HepG2 (cell line): Measurements from ENCODE around the gene ACTN1.

Source experiments
- CEBPB ChIP-seq: IDR thresholded peaks from 2 replicates; pipeline ENCODE4 v1.6.1; 2011; ENCODE audit warnings: low read depth, low read length, improper control_type of control experiment, borderline replicate concordance
- CTCF ChIP-seq: sonication (generic); formaldehyde crosslinking; IDR thresholded peaks from 2 replicates; pipeline ENCODE4 v1.5.0; 2020; ENCODE audit warnings: mild to moderate bottlenecking, missing genetic modification reagents, moderate library complexity
- POLR2A ChIP-seq, 2 experiments: IDR thresholded peaks; 2 replicates each; pipeline ENCODE4 v1.6.1; 2011; ENCODE audit warnings: low read depth in 2 of 2, low read length in 2 of 2, mild to moderate bottlenecking in 1 of 2, moderate library complexity in 1 of 2; ENCODE audit not compliant: insufficient read depth in 1 of 2
- POLR2AphosphoS5 ChIP-seq: IDR thresholded peaks from 2 replicates; pipeline ENCODE4 v1.6.1; 2012; ENCODE audit warnings: low read depth, low read length
- RBM22 ChIP-seq: fragments of 200-400 bp; formaldehyde crosslinking; optimal IDR thresholded peaks from 2 replicates; pipeline ENCODE3; 2017; ENCODE audit warnings: mild to moderate bottlenecking, low read length, moderate library complexity
- RBM39 ChIP-seq: fragments of 200-400 bp; formaldehyde crosslinking; IDR thresholded peaks from one replicate; pipeline ENCODE4 v1.6.1; 2018; ENCODE audit warnings: antibody characterized with exemption, mild to moderate bottlenecking, low read depth, low read length; ENCODE audit not compliant: poor library complexity, severe bottlenecking
- ZMAT5 ChIP-seq: sonication (generic); formaldehyde crosslinking; IDR thresholded peaks from 2 replicates; pipeline ENCODE4 v1.5.0; 2020; ENCODE audit warnings: mild to moderate bottlenecking, low read depth, missing genetic modification reagents, borderline replicate concordance
- ZNF776 ChIP-seq: sonication (generic); formaldehyde crosslinking; IDR thresholded peaks from 2 replicates; pipeline ENCODE4 v1.4.0; 2020; ENCODE audit warnings: mild to moderate bottlenecking, missing genetic modification reagents

- TF ChIP-seq ZMAT5 (CRISPR knock-in tag) (no peak), RBM39 (no peak), CTCF (no peak), RBM22 (no peak), ZNF776 (CRISPR knock-in tag) (no peak), POLR2A (IDR thresholded peaks at IDR 0.05; ENCODE audit: insufficient read depth in 1 of 2, low read depth in 2 of 2, low read length in 2 of 2) (no peak), CEBPB (no peak), POLR2AphosphoS5 (no peak)
Measured at GRCh38 chr14:68969278-68970033, 9.6 kb downstream of the ACTN1 start.
